ENCODE results near the gene PLA2G4A.

Gene PLA2G4A

GRCh38 chr1:186834399-186834958, 5.7 kb downstream of the PLA2G4A start:
- no peak for DNase-seq (ENCODE audit: low read depth)

GRCh38 chr1:186835448-186835847, 6.7 kb downstream of the PLA2G4A start:
- no peak for DNase-seq (ENCODE audit: low read depth)

GRCh38 chr1:186837806-186838205, 9.1 kb downstream of the PLA2G4A start:
- no peak for DNase-seq (ENCODE audit: low read depth)

DNA sequence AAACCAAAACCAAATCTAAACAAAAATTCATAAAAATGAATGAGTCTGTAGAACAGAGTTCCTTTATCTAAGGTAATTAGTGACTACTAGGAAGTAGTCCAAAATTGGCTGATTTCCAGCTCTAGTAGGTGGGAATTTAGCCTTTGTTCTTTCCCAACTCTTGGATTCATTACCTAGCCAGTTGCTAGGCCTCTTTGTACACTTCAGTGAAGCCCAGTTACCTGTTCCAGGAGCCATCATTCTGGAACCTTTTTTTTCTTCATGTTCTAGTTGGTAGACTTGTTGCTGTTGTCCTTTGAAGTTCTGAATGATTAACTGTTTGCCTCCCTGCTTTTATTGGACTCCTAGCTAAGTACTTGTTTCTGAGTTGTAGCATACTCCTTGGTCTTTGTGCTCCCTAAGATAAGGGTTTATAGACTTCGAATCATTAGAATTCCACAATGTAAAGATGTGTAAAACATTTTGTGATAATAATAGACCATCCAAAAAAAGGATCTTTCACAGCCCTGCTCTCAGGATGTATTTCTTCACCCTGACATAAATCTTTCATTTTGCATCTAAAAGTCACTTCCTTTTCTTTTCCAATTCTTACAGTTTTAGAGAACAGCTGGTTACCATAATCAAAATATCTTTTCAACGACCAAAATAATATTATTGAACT, 9.8 kb downstream of the PLA2G4A start:
- no peak for DNase-seq (ENCODE audit: low read depth)

DNA sequence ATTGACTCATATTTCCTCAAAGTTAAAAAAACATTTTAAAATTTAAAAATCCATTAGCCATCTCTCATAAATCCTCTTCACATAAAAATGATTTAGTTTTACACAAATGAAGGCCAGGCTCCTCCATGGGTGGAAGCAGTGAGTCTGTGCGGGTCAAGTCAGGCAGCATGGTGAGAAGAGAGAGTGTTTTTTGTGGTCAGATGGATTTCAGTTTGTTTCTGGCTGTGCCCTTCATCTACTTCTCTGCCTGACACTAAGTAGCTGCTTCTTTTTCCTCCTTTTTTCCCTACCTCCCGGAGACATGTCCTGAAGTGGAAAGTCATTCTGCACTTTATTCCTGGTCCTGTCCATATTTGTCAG, 10.3 kb downstream of the PLA2G4A start:
- no peak for DNase-seq (ENCODE audit: low read depth)

- DNase-seq (ENCODE audit: low read depth) = no peak
Measured at GRCh38 chr1:186841599-186841998, 12.8 kb downstream of the PLA2G4A start.

DNA sequence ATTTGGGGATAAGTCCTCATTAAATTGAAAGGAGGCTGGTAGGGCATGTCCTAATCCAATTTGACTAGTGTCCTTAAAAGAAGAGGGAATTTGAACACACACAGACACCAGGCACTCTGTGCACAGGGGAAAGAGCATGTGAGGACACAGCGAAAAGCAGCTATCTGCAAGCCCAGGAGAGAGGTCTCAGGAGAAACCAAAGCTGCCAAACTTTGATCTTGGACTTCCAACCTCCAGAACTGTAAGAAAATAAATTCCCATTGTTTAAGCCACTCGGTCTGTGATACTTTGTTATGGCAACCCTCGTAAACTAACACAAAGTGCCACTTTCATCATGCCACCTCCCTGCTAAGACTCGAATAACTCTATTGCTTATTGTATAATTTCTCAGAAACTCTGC, 13.8 kb downstream of the PLA2G4A start:
- DNase-seq (ENCODE audit: low read depth) = no peak

GRCh38 chr1:186843226-186843625, 14.5 kb downstream of the PLA2G4A start:
- DNase-seq (ENCODE audit: low read depth) = no peak

DNA sequence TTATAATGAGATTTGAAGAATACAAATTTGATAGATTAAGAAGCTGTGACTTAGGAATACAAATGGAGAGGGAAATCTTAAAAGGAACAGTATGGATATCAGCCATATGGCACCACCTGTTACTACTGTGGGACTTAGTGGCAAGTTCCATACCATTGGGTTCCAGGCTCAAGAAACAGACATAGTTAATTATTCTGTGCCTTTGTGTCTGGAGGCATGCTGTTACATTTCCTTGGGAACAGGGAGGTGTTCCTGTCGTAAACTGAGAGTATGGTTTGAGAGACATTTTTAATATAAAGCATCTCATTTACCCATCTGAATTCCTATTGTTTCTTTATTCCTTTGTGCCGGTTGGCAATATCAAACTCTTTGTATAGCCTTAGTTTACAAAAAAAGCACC, 15.2 kb downstream of the PLA2G4A start:
- DNase-seq (ENCODE audit: low read depth) = no peak

- DNase-seq (ENCODE audit: low read depth) = no peak
Measured at GRCh38 chr1:186845576-186846210, 16.9 kb downstream of the PLA2G4A start.

GRCh38 chr1:186848509-186849130, 19.9 kb downstream of the PLA2G4A start:
- DNase-seq (ENCODE audit: low read depth) = no peak

DNA sequence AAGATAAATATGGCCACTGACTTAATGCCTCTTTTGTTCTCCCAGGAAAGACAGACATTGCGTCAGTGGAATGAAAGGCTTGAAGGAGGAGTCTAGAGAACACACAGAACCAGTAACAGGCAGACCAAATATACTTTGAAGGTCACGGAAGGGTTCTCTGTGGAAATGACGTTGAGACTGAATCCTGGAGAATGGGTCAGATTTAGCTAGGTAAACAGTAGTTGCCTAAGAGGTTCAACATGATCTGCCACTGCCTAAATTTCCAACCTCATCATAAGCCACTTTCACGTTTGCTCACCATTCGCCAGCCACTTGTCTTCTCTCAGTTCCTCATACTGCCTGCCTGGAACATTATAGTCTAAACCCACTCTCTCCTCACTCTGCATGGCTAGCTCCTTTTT, 20.5 kb downstream of the PLA2G4A start:
- DNase-seq (ENCODE audit: low read depth) = no peak

- DNase-seq (ENCODE audit: low read depth) = no peak
Measured at GRCh38 chr1:186849826-186850225, 21.1 kb downstream of the PLA2G4A start.

- no peak for DNase-seq (ENCODE audit: low read depth)
Measured at GRCh38 chr1:186854102-186854501, 25.4 kb downstream of the PLA2G4A start.

DNA sequence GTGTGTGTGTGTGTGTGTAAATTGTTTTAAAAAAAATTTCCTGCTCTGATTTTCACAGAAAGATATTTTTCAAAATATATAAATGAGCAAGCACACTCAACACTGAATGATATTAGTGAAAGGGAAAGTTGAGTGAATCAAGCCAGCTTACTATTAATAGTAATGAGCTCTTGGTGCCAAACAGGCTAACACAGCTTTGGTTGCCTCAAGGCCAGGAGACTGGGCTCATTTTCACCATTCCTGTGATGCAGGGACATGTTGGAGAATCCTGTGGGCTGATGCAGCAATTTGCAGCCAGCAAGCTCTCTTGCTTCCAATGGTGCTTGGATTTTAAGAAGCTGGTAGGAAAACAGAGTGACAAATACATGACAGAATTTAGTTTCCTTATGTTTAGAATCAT, 30.2 kb downstream of the PLA2G4A start:
- DNase-seq (ENCODE audit: low read depth) = no peak

GRCh38 chr1:186859995-186860394, 31.2 kb downstream of the PLA2G4A start:
- no peak for DNase-seq (ENCODE audit: low read depth)

- DNase-seq (ENCODE audit: low read depth) = no peak
Measured at GRCh38 chr1:186864296-186864695, 35.5 kb downstream of the PLA2G4A start.

DNA sequence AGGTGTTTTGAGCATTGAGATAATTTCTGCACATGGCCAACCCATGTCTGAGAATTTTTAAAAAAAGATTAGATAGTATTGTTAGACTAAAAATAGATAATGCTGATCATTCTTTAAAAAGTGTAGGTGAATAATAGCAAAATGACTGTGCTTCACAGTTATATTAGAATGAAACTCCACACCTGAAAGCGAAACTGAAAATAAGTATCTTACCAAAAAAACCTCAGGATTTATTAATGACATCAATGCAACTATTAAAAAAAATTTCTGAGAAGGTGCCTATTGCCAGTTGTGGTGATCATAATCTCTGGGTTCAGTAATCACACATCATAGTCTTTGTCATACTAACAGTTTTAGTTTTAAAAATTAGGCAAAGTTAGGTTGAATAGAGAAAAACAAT, 36.5 kb downstream of the PLA2G4A start:
- no peak for DNase-seq (ENCODE audit: low read depth)

- DNase-seq (ENCODE audit: low read depth) = no peak
Measured at GRCh38 chr1:186865857-186866256, 37.1 kb downstream of the PLA2G4A start.

GRCh38 chr1:186869526-186870228, 40.9 kb downstream of the PLA2G4A start:
- no peak for DNase-seq (ENCODE audit: low read depth)

DNA sequence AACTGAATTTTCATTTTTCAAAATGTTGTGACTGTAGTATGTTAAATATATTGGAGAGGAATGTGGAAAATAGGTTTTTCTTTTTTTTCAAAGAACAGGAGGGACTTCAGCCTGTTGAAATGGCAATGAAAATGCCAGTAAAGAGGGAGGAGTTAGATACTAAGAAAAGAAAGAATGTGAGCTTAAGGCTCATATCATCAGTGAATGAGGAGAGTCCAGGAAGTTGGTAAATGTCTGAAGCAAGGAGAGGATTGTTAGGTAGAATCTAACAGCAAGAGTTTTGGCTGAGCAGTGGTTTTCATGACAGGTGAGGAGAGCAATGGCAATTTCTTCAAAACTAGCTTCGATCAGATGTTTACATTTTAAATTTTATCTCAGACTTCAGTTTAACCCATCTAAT, 43.0 kb downstream of the PLA2G4A start:
- no peak for DNase-seq (ENCODE audit: low read depth)

DNA sequence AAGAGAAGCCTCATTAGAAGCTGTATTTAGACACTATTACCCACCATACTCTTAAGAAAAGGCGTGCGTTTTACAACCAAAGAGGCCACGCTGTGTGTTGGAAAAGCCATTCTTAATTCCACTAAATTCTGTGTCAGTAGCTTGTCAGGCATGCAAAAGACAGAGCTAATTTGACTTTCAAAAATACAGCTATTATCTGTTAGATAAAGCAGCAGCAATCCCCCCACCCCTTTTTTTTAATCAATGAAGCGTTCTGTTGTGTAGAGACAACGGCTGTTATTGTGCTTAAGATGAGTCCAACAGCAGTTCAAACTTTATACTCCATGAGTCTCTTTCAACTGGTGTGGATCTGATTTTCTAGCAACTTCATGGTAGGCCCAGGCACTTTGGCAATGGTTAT, 43.5 kb downstream of the PLA2G4A start:
- DNase-seq (ENCODE audit: low read depth) = no peak

GRCh38 chr1:186873687-186874086, 44.9 kb downstream of the PLA2G4A start:
- no peak for DNase-seq (ENCODE audit: low read depth)

Measured in T follicular helper cell (primary cell).